ENCODE results near the gene RPS14.

DNA sequence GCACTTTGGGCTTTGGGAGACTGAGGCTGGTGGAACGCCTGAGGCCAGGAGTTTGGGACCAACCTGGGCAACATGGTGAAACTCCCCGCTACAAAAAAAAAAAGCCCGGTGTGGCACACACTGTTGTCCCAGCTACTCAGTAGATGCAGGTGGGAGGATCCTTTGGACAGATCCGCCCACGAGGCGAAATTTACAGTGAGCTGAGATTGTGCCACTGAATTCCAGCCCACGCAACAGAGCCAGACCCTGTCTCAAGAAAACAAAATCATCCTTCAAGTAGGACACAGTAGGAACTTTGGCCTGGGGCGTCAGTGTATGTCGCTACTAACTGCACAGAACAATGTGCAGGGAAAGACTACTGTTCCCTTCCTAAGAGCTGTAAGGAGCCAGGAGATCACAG lies 4.8 kb downstream of the RPS14 start:
- TF ChIP-seq SMC3 (conservative IDR thresholded peaks at IDR 0.05; ENCODE audit: poor library complexity): no peak
- TF ChIP-seq, protein P1, sequence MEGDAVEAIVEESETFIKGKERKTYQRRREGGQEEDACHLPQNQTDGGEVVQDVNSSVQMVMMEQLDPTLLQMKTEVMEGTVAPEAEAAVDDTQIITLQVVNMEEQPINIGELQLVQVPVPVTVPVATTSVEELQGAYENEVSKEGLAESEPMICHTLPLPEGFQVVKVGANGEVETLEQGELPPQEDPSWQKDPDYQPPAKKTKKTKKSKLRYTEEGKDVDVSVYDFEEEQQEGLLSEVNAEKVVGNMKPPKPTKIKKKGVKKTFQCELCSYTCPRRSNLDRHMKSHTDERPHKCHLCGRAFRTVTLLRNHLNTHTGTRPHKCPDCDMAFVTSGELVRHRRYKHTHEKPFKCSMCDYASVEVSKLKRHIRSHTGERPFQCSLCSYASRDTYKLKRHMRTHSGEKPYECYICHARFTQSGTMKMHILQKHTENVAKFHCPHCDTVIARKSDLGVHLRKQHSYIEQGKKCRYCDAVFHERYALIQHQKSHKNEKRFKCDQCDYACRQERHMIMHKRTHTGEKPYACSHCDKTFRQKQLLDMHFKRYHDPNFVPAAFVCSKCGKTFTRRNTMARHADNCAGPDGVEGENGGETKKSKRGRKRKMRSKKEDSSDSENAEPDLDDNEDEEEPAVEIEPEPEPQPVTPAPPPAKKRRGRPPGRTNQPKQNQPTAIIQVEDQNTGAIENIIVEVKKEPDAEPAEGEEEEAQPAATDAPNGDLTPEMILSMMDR (IDR thresholded peaks at IDR 0.05; ENCODE audit: poor library complexity, severe bottlenecking): no peak
- no peak for TF ChIP-seq EP300 (conservative IDR thresholded peaks at IDR 0.05; ENCODE audit: poor library complexity, severe bottlenecking)
- TF ChIP-seq EZH2 (IDR thresholded peaks at IDR 0.05; ENCODE audit: borderline replicate concordance, insufficient read depth, low read length, poor library complexity, severe bottlenecking): no peak

Data from neural cell (in vitro differentiated cells).